Measurements from ENCODE around the gene FAR1.
"Not testable (repeated sequence)": the region's sequence is repeated elsewhere in the genome, so short reads cannot be mapped to it uniquely, and the experiment has no call there.

FAR1 gene, protein sequence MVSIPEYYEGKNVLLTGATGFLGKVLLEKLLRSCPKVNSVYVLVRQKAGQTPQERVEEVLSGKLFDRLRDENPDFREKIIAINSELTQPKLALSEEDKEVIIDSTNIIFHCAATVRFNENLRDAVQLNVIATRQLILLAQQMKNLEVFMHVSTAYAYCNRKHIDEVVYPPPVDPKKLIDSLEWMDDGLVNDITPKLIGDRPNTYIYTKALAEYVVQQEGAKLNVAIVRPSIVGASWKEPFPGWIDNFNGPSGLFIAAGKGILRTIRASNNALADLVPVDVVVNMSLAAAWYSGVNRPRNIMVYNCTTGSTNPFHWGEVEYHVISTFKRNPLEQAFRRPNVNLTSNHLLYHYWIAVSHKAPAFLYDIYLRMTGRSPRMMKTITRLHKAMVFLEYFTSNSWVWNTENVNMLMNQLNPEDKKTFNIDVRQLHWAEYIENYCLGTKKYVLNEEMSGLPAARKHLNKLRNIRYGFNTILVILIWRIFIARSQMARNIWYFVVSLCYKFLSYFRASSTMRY
- 88.4 to 362 (median 258) reads per million in 18 experiments for total RNA-seq

GRCh38 chr11:13668102-13668956, at the start of gene FAR1:
FAR1 (plus strand) TSS chr11:13668668; CDS start chr11:13694766, 26,098 bp downstream.
- peak; percentile 99 for DNase-seq

GRCh38 chr11:13620063-13620462, 48.4 kb upstream of the FAR1 start:
- DNase-seq, result no peak

GRCh38 chr11:13626818-13627217, 41.6 kb upstream of the FAR1 start:
- DNase-seq, result not testable (repeated sequence)

DNA sequence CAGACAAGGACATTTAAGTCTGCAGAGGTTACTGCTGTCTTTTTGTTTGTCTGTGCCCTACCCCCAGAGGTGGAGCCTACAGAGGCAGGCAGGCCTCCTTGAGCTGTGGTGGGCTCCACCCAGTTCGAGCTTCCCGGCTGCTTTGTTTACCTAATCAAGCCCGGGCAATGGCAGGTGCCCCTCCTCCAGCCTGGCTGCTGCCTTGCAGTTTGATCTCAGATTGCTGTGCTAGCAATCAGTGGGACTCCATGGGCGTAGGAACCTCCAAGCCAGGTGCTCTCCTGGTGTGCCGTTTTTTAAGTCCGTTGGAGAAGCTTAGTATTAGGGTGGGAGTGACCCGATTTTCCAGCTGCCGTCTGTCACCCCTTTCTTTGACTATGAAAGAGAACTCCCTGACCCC, 39.8 kb upstream of the FAR1 start:
- not testable (repeated sequence) for DNase-seq

GRCh38 chr11:13629779-13630178, 38.7 kb upstream of the FAR1 start:
- DNase-seq, result no peak

GRCh38 chr11:13635290-13635689, 33.2 kb upstream of the FAR1 start:
- no peak for DNase-seq

- no peak for DNase-seq
Measured at GRCh38 chr11:13635804-13636203, 32.7 kb upstream of the FAR1 start.

DNA sequence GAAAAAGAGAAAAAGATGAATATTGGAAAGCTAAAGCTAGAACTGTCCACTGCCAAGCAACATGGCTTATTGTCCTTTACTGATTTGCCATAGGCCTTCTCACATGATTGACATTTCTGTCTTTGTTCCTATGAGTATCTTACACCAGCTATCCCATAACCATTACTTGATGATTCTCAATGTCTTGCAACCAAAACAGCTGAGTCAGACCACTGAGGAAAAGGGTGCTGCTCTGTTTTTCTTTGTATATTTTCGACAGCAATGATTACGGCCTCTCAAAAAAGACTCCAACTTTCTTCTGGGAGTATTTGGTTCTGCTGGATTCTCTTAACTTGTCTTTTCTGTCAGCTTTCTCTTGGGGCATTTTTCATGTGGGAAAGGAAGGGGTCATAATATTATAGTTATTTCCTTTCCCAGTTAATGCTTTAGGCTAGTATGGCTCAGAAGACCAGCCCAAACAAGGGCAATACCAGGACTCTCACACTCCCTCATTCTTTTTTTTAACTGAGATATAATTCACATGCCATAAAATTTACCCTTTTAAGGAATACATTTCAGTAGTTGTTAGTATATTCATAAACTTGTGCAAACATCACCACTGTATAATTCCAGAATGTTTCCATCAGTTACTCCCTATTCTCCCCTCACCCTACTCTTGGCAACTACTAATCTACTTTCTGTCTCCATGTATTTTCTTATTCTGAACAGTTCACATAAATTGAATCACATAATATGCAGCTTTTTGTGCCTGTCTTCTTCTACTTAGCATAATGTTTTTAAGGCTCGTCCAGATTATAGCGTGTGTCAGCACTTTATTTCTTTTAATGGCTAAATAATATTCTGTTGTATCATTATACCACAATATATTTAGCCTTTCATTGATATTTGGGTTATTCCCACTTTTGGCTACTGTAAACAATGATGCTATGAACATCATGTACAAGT, 31.1 kb upstream of the FAR1 start:
- DNase-seq, result no peak

DNA sequence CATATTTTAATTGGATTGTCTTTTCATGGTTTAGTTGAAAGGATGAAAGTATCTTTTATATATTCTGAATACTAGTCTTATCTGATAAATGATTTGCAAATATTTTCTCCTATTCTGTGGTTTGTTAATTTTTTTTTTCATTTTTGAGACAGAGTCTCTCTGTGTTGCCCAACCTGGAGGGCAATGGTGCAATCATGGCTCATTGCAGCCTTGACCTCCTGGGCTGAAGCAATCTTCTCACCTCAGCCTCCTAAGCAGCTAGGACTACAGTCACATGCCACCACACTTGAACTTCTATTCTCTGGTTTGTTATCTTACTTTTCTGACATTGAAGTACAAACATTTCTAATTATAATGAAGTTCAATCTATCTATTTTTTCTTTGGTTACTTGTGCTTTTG, 30.0 kb upstream of the FAR1 start:
- peak in 1 of 2 donors; percentile 15 for DNase-seq

DNA sequence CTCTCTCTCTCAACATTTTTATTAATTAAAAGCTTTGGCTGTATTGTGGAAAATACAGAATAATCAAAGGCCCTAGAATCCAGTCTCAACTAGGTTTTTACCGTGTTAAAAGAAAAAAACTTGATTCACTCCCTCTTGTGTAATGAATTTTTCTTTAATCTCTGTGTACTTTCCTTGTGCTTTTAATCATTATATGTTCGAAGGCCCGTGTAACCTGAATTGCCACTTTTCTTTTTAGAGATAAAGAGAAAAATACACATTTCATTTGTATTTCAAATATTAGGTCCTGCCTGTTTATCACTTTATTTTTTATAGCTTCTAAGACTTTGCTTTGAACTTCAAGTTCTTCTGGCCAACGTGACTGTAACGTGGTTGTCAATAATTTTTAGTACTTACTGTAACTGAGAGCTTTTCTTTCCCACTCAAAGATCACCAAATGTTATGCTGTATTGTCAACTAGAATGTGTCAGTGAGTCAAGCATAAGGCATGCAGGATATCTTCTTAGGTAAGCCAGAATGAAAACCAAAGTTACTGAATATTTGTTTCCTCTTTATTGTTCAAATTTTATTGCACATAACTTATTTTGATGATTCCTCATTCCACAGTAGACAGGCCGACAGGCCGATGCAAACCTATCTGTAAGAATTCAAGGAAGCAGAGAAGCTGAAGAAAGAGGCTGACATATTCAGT, 23.3 kb upstream of the FAR1 start:
- DNase-seq, result no peak

GRCh38 chr11:13647391-13647790, 21.1 kb upstream of the FAR1 start:
- no peak for DNase-seq

GRCh38 chr11:13649619-13650018, 18.8 kb upstream of the FAR1 start:
- no peak for DNase-seq

DNA sequence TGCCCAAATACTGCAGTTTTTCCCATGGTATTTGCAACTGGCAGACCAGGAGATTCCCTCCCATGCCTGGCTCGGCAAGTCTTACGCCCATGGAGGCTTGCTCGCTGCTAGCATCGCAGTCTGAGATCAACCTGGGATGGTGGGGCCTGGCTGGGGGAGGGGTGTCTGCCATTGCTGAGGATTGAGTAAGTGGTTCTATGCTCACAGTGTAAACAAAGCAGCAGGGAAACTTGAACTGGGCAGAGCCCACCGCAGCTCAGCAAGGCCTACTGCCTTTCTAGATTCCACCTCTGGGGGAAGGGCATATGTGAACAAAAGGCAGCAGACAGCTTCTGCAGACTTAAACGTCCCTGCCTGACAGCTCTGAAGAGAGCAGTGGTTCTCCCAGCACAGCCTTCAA, 17.0 kb upstream of the FAR1 start:
- not testable (repeated sequence) for DNase-seq

GRCh38 chr11:13661074-13661623, 7.3 kb upstream of the FAR1 start:
- DNase-seq, result no peak

DNA sequence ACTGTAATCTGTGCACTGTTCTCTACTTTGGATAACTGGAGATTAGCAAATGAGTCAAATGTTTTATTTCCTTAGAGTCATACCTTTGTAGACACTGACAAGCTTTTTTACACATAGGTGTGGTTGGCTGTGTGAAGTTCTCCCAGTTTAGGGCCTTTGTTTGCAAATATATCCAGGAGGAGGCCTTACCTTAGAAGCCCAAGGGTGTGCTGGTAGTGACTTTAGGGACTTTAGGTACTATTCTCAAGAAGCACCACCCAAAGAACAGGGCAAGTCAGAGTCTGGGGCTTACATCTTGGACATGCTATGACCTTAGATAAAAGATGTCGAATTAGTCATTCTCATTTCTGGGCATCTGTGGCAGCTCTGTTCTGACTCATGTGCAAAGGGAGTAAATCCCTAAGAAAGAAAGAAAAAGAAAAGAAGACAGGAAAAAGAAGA, 4.8 kb upstream of the FAR1 start:
- DNase-seq, result no peak

DNA sequence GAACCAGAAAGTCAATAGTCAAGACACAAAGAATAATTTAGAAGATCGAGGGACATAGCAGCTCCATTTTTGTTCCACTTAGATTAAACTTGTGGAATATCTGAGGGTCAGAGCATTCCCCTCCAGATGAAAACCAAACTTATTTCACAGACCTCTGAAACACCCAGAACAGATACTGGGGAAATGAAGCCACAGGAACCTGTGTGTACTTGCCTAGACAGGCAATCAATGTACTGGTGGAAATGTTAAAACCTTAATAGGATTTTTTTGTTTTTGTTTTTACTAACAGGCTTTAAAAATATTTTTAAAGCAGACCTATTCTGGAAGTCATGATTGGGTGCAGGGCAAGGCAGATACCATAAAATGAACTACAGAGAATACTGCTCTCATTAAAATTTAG, 4.1 kb upstream of the FAR1 start:
- no peak for DNase-seq

DNA sequence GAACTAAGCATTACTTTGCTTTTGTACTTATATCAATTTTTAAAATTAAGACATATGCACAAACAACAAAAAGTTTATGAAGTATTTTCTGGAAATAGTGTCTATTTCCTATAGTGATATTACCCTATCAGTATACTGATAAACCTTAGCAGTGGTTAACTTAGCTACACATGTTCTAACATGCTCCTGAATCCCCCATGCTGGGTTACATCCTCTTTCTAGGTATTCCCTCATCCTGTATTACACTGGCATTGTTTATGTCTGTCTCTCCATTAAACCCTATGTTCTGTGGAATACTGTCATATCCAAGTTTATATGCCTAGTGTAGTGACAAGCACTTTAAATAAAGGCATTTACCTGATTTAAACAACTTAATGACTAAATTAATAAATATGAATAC, 1.8 kb upstream of the FAR1 start:
- no peak for DNase-seq

GRCh38 chr11:13667245-13667644, 1.2 kb upstream of the FAR1 start:
- peak in 1 of 2 donors; percentile 23 for DNase-seq

GRCh38 chr11:13667795-13668101, 720 bp upstream of the FAR1 start:
- DNase-seq, result no peak

DNA sequence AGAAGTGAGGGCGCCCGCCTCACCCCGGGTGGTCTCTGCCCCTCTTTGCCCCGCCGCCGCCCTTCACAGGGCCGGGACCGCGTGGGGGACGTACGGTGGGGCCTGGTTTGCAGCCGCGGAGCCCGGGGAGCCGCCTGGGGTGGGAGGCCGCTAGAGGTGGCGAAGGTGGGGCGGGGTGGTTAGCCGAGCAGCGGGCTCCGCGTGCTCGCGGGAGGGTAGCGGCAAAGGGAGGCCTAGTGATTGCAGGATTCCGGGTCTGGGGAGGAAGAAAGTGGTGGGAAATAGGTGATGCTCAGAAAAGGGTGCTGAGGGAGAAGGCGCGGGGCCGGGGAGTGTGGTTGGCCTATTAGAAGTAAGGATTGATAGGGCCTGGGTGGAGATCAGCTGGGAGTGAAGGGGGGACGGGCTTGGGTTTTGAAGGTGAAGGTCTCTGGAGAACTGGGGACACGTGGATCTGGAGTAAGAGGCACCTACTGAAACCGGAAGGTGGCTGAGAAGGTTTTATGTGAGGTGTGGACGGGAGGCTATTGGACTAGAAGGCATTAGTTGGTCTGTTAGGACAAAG, 571 bp downstream of the FAR1 start:
- peak in 1 of 2 donors; percentile 34 for DNase-seq
